Psoas muscle (tissue), 8 donors: ENCODE results near the gene MAP4K3. TPM values are rescaled to one million over a fixed set of nuclear protein-coding genes. Genes with fewer than 3 reads are reported as not detected.

ENCODE experiments used
- ATAC-seq, 4 donors: fragments of 200-7000 bp; cut with Tn5 transposase; one replicate each; pipeline ENCODE4 v1.9.1; 2020; ENCODE audit warnings: moderate library complexity in 3 of 4, mild to moderate bottlenecking in 2 of 4
- DNase-seq, 2 donors: peaks; one replicate each; pipeline ENCODE4 v3.0.0-alpha.2; 2020
- H3K27ac ChIP-seq: fragments of 200-600 bp; one replicate; pipeline ENCODE4 v1.8.0; 2022
- H3K27me3 ChIP-seq, 3 donors: fragments of 200-600 bp in 1 of 3; one replicate each; pipeline versions ENCODE4 v1.6.1 to v1.8.0; 2013 to 2022; ENCODE audit warnings: low read length in 2 of 3, mild to moderate bottlenecking in 2 of 3, moderate library complexity in 1 of 3; ENCODE audit not compliant: insufficient read depth in 3 of 3
- H3K36me3 ChIP-seq, 2 donors: fragments of 200-600 bp in 1 of 2; one replicate each; pipeline versions ENCODE4 v1.6.1 to v1.8.0; 2013 to 2022; ENCODE audit warnings: low read depth in 1 of 2, mild to moderate bottlenecking in 1 of 2, moderate library complexity in 1 of 2; ENCODE audit not compliant: insufficient read depth in 1 of 2
- H3K4me1 ChIP-seq: fragments of 200-600 bp; one replicate; pipeline ENCODE4 v1.8.0; 2022
- H3K4me3 ChIP-seq: fragments of 200-600 bp; one replicate; pipeline ENCODE4 v1.8.0; 2022; ENCODE audit warnings: mild to moderate bottlenecking
- H3K9me3 ChIP-seq: fragments of 200-600 bp; one replicate; pipeline ENCODE4 v1.8.0; 2022
- CTCF ChIP-seq: fragments of 200-600 bp; IDR thresholded peaks from one replicate; pipeline ENCODE4 v1.8.0; 2022; ENCODE audit warnings: antibody characterized with exemption
- WGBS, 3 donors: extraction: QIAGEN DNeasy Blood & Tissue Kit; methylation state at CpG; one replicate each; pipeline versions ENCODE4 v1.1.6 to v1.1.7; 2013; 5-methylcytosine and 5-hydroxymethylcytosine counted together
- intact Hi-C, 2 donors: fragments of 100-400 bp; cut with DNase I; formaldehyde crosslinking; loops; one replicate each; pipeline versions ENCODE4 v1.11.0 to v1.14.2; 2022
- polyA plus RNA-seq, 3 donors: library from polyadenylated mRNA; stranded (reverse); fragments of 200-250 nt; gene quantifications; one replicate each; pipeline ENCODE4 v1.2.3, GENCODE V29; 2013
- total RNA-seq, 4 donors: library from RNA; stranded (reverse); fragmentation: NEBNext Ultra II Directional in 2 of 4; extraction: Animal tissue kit (Norgen Biotek cat#: 25700) in 2 of 4; gene quantifications; one replicate each; pipeline versions ENCODE4 v1.2.1 to v1.2.4, GENCODE V29; 2021 to 2023
- donor health status: healthy with polysubstance abuse.
- donor health status: DM: no; HTN: no; CAD: no; lungs with moderate emphysema.
- donor health status: Bipolar disorder and iron deficiency.
- donor health status: healthy.
- donor health status: DM: yes; HTN: yes; CAD: no.
- donor health status: DM: no; HTN: no; CAD: no.
- donor health status: DM: no; HTN: no; CAD: no.
- donor health status: DM: yes; HTN: yes; CAD: no.

Gene MAP4K3
- total and polyA plus RNA-seq, 7 donors = 8.4 to 47.7 (median 31.0) TPM

GRCh38 chr2:39213015-39213414, 224.1 kb downstream of the MAP4K3 start:
- DNase-seq (no peak), ATAC-seq (no peak)
- H3K36me3 ChIP-seq = no peaks in the 10 kb centered on the region
- 92 to 97% (median 93%) methylated on average over 1 of the region's 1 CpG for WGBS, 3 donors
- H3K9me3 ChIP-seq = no peaks in the 10 kb centered on the region
- H3K4me3 ChIP-seq = no peak overlapping the region
- no peak overlapping the region for H3K27ac ChIP-seq
- no peak for TF ChIP-seq CTCF
- intact Hi-C loops = no loop called here
- H3K4me1 ChIP-seq = no peaks in the 10 kb centered on the region
- no peaks in the 10 kb centered on the region for H3K27me3 ChIP-seq

- H3K27me3 ChIP-seq = no peaks in the 10 kb centered on the region
- no peak for DNase-seq
- H3K4me1 ChIP-seq = no peaks in the 10 kb centered on the region
- no peaks in the 10 kb centered on the region for H3K9me3 ChIP-seq
- no peak overlapping the region for H3K4me3 ChIP-seq
- H3K36me3 ChIP-seq = no peaks in the 10 kb centered on the region
- no peak for TF ChIP-seq CTCF
- no peak for ATAC-seq
- intact Hi-C loops = no loop called here
- 62 to 73% (median 70%) methylated on average over 1 of the region's 1 CpG for WGBS, 3 donors
- H3K27ac ChIP-seq = no peak overlapping the region
Observed at GRCh38 chr2:39210846-39211245, 226.2 kb downstream of the MAP4K3 start.

GRCh38 chr2:39203382-39203781, 233.7 kb downstream of the MAP4K3 start:
- Histone ChIP-seq H3K27ac (no peak overlapping the region), H3K4me1 (no peaks in the 10 kb centered on the region), H3K27me3 (no peaks in the 10 kb centered on the region), H3K9me3 (no peaks in the 10 kb centered on the region), H3K36me3 (no peaks in the 10 kb centered on the region), H3K4me3 (no peak overlapping the region)
- DNase-seq (no peak), ATAC-seq (no peak)
- no peak for TF ChIP-seq CTCF
- WGBS, 3 donors = 75 to 90% (median 76%) methylated on average over 6 of the region's 6 CpGs
- intact Hi-C loops = no loop called here

- Histone ChIP-seq H3K27me3 (no peaks in the 10 kb centered on the region), H3K4me3 (no peak overlapping the region), H3K9me3 (no peaks in the 10 kb centered on the region), H3K4me1 (no peaks in the 10 kb centered on the region), H3K27ac (no peak overlapping the region), H3K36me3 (no peaks in the 10 kb centered on the region)
- intact Hi-C loops = no loop called here
- DNase-seq (no peak), ATAC-seq (no peak)
- TF ChIP-seq CTCF = no peak
- WGBS, 3 donors = 85 to 94% (median 86%) methylated on average over 1 of the region's 1 CpG
Observed at GRCh38 chr2:39202639-39203369, 234.3 kb downstream of the MAP4K3 start.

Other genes starting within 250 kb of the MAP4K3 start
- under 1 TPM in 3 of 4 donors, not detected in 1; 0.44 to 0.99 (median 0.44) TPM for gene CDKL4, start 193.3 kb downstream of the MAP4K3 start, total RNA-seq
- under 1 TPM in 1 of 3 donors, not detected in 2; 0.06 TPM for gene CDKL4, start 193.3 kb downstream of the MAP4K3 start, polyA plus RNA-seq
- 1 to 10 TPM in 3 of 4 donors, under 1 TPM in 1; 0.46 to 1.6 (median 1.2) TPM for gene TMEM178A, start 228.6 kb upstream of the MAP4K3 start, total RNA-seq
- under 1 TPM; 0.10 to 0.44 (median 0.14) TPM for gene TMEM178A, start 228.6 kb upstream of the MAP4K3 start, polyA plus RNA-seq